Measurements from ENCODE around the gene GPS1. TPM values are rescaled to one million over a fixed set of nuclear protein-coding genes. Genes with fewer than 3 reads are reported as not detected.

GPS1 gene
- polyA plus RNA-seq, 1 of the 3 experiments (the other 2 are of a cell fraction), result 264 TPM

DNA sequence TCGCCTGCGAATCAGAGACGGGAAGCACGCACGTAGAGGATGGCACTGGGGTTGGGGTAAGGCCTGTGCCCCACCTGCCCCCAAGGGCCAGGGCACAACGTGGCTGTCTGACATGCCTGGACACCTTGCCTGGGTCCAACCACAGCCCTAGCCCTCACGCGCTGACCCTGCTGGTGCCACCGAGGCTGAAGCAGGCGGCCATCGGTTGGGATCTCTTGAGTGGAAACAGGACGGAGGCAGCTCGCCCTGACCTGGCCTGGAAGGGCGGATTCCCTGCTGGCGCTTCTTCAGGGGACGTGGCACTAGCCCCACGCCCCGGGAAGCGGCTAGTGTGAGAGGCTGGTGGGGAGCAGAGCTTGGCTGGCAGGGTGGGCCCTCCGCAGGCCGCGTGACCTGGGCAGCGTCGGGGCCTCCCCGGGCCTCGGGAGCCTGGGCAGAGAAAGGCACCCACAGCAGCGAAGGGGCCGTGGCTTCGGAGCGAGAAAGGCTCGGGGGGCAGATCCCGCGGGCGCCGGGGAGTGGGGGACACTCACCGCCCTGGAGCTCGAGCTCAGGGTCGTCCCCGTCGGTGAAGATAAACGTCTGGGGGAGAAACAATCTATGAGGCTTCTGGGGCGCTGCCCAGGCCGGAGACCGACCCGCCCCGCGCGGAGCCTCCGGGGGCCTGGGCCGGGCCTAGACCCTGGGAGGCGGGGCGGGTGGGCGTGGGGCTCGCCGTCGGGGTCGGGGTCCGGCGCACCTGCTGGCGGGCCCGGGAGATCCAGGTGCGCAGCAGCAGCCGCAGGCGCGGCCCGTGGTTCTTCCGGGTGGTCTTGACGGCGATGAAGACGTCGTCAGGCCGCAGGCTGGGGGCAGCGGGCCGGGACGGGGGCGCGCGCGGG lies 697 bp upstream of the GPS1 start:
- H3K9ac ChIP-seq, result peak overlapping the region; percentile 71
- no peaks in the 10 kb centered on the region for H3K9me3 ChIP-seq
- H2AFZ ChIP-seq (ENCODE audit: low read depth), result peak overlapping the region; percentile 32; the same call in 1 of the 2 replicates
- no peaks in the 10 kb centered on the region for H3K9me2 ChIP-seq
- peaks cover 49% of the 10 kb centered on the region for H3K79me2 ChIP-seq (ENCODE audit: insufficient read depth)
- peaks cover 0 to 25% of the 10 kb centered on the region in 2 experiments; a peak in 2 of 4 replicates for H3K4me1 ChIP-seq (ENCODE audit: control insufficient read depth in 1 of 2, insufficient read depth in 2 of 2, low read depth in 1 of 2, low read length in 1 of 2)
- H3K27me3 ChIP-seq (ENCODE audit: insufficient read depth), result no peaks in the 10 kb centered on the region
- 45% methylated on average over 31 of the region's 79 CpGs for WGBS (ENCODE audit: low lambda C conversion rate)
- ChIA-PET CTCF (interaction anchor here (0.6 to 5.1 kb wide), 8 partner anchors 11 to 91 kb away, joined by 3 to 45 read pairs (median 11); partner anchors contain the start of genes DCXR, DUS1L and RAC3), POLR2A (interaction anchor here (1.0 kb wide), 1 partner anchor 9 kb away, joined by 3 read pairs; no protein-coding TSS in a partner anchor)
- H4K20me1 ChIP-seq (ENCODE audit: insufficient read depth), result peaks cover 14% of the 10 kb centered on the region; the same call in 1 of the 2 replicates
- peaks cover 2% of the 10 kb centered on the region for H3F3A ChIP-seq (replicated peaks; ENCODE audit: insufficient read depth)
- H3K4me2 ChIP-seq, result peak overlapping the region; percentile 92
- peaks cover 31 to 64% of the 10 kb centered on the region in 2 experiments for H3K36me3 ChIP-seq (replicated peaks in 1 of 2; ENCODE audit: control insufficient read depth in 1 of 2, insufficient read depth in 2 of 2, low read length in 1 of 2)
- TF ChIP-seq CHD2 (IDR thresholded peaks at IDR 0.05; ENCODE audit: low read length, partially characterized antibody) (no peak), MEF2A (IDR thresholded peaks at IDR 0.05; ENCODE audit: borderline replicate concordance, low read depth) (no peak), POLR2AphosphoS5 (IDR thresholded peaks at IDR 0.05; ENCODE audit: low read depth, low read length) (no peak), RCOR1 (IDR thresholded peaks at IDR 0.05; ENCODE audit: low read length) (no peak), TEAD4 (IDR thresholded peaks at IDR 0.05; ENCODE audit: borderline replicate concordance, insufficient read depth) (no peak), GABPA (IDR thresholded peaks at IDR 0.05; ENCODE audit: low read depth) (no peak), YY1 (IDR thresholded peaks at IDR 0.05; ENCODE audit: low read depth) (no peak), FOSL2 (IDR thresholded peaks at IDR 0.05; ENCODE audit: borderline replicate concordance, low read depth) (no peak), MXI1 (IDR thresholded peaks at IDR 0.05; ENCODE audit: low read depth, low read length) (no peak), SIN3A (IDR thresholded peaks at IDR 0.05; ENCODE audit: borderline replicate concordance, low read depth, low read length) (no peak), FOXM1 (IDR thresholded peaks at IDR 0.05; ENCODE audit: low read depth) (no peak)
- TF ChIP-seq, protein P1, sequence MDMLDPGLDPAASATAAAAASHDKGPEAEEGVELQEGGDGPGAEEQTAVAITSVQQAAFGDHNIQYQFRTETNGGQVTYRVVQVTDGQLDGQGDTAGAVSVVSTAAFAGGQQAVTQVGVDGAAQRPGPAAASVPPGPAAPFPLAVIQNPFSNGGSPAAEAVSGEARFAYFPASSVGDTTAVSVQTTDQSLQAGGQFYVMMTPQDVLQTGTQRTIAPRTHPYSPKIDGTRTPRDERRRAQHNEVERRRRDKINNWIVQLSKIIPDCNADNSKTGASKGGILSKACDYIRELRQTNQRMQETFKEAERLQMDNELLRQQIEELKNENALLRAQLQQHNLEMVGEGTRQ (IDR thresholded peaks at IDR 0.05; ENCODE audit: borderline replicate concordance, low read depth, low read length), result no peak
- TF ChIP-seq, protein P2, sequence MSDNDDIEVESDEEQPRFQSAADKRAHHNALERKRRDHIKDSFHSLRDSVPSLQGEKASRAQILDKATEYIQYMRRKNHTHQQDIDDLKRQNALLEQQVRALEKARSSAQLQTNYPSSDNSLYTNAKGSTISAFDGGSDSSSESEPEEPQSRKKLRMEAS (IDR thresholded peaks at IDR 0.05; ENCODE audit: low read depth), result no peak
- TF ChIP-seq, protein P3, sequence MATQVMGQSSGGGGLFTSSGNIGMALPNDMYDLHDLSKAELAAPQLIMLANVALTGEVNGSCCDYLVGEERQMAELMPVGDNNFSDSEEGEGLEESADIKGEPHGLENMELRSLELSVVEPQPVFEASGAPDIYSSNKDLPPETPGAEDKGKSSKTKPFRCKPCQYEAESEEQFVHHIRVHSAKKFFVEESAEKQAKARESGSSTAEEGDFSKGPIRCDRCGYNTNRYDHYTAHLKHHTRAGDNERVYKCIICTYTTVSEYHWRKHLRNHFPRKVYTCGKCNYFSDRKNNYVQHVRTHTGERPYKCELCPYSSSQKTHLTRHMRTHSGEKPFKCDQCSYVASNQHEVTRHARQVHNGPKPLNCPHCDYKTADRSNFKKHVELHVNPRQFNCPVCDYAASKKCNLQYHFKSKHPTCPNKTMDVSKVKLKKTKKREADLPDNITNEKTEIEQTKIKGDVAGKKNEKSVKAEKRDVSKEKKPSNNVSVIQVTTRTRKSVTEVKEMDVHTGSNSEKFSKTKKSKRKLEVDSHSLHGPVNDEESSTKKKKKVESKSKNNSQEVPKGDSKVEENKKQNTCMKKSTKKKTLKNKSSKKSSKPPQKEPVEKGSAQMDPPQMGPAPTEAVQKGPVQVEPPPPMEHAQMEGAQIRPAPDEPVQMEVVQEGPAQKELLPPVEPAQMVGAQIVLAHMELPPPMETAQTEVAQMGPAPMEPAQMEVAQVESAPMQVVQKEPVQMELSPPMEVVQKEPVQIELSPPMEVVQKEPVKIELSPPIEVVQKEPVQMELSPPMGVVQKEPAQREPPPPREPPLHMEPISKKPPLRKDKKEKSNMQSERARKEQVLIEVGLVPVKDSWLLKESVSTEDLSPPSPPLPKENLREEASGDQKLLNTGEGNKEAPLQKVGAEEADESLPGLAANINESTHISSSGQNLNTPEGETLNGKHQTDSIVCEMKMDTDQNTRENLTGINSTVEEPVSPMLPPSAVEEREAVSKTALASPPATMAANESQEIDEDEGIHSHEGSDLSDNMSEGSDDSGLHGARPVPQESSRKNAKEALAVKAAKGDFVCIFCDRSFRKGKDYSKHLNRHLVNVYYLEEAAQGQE (IDR thresholded peaks at IDR 0.05; ENCODE audit: low read depth, low read length), result no peak
- DNase-seq, result peak; percentile 90
- peak overlapping the region; percentile 81 to 100 for H3K4me3 ChIP-seq (ENCODE audit: low read depth in 2 of 2, low read length in 1 of 2)
- H3K27ac ChIP-seq (ENCODE audit: low read depth in 2 of 2, low read length in 1 of 2), result peak overlapping the region in 1 of 2 experiments; percentile 74; a peak in 1 of 4 replicates

Data from SK-N-SH (cell line).